NCI-H128 (cell line): ENCODE data around the gene HRCT1.

ENCODE experiments used
- DNase-seq: peaks from one replicate; lab custom pipeline; 2025; ENCODE audit not compliant: unreplicated experiment; lab: John Stamatoyannopoulos, UW

HRCT1 gene

GRCh38 chr9:35940458-35941407 lies 34.7 kb downstream of the HRCT1 start:
- no peak for DNase-seq

- DNase-seq, result no peak
These were observed 36.3 kb downstream of the HRCT1 start for GRCh38 chr9:35942286-35942685.

GRCh38 chr9:35944173-35944572 lies 38.2 kb downstream of the HRCT1 start:
- no peak for DNase-seq

- no peak for DNase-seq
These were observed 38.8 kb downstream of the HRCT1 start for GRCh38 chr9:35944841-35945240.

- no peak for DNase-seq
These were observed 39.5 kb downstream of the HRCT1 start for GRCh38 chr9:35945341-35946018.

GRCh38 chr9:35948451-35948850 lies 42.4 kb downstream of the HRCT1 start:
- DNase-seq, result no peak

- DNase-seq, result no peak
These were observed 42.9 kb downstream of the HRCT1 start for GRCh38 chr9:35948901-35949318.

GRCh38 chr9:35951736-35952135 lies 45.7 kb downstream of the HRCT1 start:
- no peak for DNase-seq

GRCh38 chr9:35952526-35953191 lies 46.7 kb downstream of the HRCT1 start:
- no peak for DNase-seq

- DNase-seq, result peak; percentile 62
These were observed 49.0 kb downstream of the HRCT1 start for GRCh38 chr9:35954942-35955546.

GRCh38 chr9:35956651-35957050 lies 50.6 kb downstream of the HRCT1 start:
- DNase-seq, result no peak
